Stimulated activated CD8-positive, alpha-beta memory T cell treated with anti-CD3 and anti-CD28 coated beads, Interleukin-2, amount 100 ng/mL, for 1 hour (primary cell): Measurements from ENCODE around the gene SLC35A1.

ENCODE experiments used
- DNase-seq, 2 donors: peaks; one replicate each; pipeline ENCODE4 v3.0.0-alpha.2; 2020; ENCODE audit warnings: low read depth in 2 of 2

SLC35A1 gene

GRCh38 chr6:87529221-87529620 is 56.4 kb downstream of the SLC35A1 start:
- DNase-seq = no peak

- DNase-seq = no peak
Observed at GRCh38 chr6:87534377-87535047, 61.7 kb downstream of the SLC35A1 start.

DNA sequence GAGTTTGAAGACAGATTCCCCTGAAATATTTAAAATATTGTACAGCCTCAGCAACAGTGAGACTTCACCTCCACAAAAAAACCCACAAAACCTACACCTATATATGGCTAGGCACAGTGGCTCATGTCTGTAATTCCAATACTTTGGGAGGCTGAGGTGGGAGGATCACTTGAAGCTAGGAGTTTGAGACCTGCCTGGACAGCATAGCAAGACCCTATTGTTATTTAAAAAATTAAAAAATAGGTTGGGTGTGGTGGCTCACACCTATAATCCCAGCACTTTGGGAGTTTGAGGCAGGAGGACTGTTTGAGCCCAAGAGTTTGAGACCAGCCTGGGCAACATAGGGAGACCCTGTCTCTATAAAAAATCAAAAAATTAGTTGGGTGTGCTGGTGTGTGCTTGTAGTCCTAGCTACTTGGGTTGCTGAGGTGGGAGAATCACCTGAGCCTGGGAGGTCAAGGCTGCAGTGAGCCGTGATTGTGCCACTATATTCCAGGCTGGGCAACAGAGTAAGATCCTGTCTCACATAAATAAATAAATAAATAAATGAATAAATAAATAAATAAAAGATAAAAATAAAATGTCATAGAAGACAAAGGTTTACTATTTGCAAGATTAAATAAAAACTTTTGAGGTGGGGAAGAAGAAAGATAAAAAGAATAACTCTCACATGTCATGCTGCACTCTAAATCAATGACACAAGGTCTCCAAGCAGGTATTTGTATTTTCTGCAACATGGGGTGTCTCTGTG is 65.9 kb downstream of the SLC35A1 start:
- no peak for DNase-seq

GRCh38 chr6:87539554-87539953 is 66.8 kb downstream of the SLC35A1 start:
- no peak for DNase-seq

- no peak for DNase-seq
Observed at GRCh38 chr6:87540539-87540938, 67.8 kb downstream of the SLC35A1 start.

GRCh38 chr6:87541041-87541440 is 68.3 kb downstream of the SLC35A1 start:
- no peak for DNase-seq

DNA sequence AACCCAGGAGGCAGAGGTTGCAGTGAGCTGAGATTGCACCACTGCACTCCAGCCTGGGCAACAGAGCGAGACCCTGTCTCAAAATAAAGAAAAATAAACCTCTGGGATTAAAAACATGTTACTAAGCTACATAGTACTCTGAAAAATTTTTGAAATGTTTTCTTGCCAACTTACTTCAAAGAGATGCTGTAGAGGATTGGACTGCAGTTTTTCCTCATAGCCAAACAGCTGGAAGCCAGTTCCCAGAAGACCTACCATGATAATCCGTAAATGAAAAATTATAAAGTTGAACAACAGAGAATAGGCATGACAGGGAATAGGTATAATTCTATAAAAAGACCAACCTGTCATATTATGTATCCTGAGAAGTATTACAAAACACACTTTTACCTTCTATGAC is 69.0 kb downstream of the SLC35A1 start:
- DNase-seq = no peak

DNA sequence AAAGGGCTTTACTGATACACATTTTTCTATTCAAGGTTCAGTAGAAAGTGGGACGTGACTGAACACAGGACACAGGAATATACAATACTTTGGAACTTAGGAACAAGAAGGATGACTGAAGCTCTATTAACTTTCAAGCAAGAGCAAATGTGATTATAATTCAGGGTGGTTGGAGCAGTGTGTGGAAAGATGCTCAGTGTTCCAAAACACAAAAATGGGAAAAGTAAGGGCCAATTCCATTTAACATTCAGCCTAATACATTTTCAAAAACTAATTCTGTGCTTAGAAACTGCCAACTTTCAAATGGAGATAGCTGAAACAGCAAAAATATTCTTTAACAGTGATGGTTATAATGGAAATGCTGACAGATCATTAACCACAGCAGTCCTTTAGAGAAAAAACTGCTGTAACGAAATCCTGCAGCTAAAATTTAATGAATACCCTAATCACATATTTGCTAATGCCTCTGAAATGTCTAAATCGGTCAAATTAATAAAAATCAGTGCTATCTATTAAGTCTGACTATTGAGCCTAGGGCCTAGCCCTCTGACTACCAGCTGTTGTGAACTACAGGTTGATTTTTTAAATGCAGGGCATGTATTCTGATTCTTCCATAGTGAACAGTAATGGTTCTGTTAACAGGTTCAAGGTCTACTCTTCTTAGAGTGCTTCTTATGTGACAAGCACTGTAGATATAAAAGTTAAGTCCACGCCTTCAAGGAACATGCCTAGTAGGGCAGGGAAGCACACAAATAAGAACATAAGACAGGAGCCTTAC is 71.1 kb downstream of the SLC35A1 start:
- DNase-seq = no peak

DNA sequence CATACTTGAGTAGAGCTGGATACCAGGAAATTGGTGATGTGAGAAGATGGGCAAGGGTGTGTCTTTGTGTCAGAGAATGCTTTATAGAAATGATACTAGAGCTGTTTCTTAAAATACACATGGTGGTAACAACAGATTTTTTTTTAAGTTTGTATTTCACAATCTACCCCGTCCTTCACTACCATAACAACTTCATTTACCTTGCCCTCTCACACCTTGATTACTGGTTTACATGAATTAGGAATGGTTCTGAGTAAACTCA is 71.6 kb downstream of the SLC35A1 start:
- DNase-seq = no peak

DNA sequence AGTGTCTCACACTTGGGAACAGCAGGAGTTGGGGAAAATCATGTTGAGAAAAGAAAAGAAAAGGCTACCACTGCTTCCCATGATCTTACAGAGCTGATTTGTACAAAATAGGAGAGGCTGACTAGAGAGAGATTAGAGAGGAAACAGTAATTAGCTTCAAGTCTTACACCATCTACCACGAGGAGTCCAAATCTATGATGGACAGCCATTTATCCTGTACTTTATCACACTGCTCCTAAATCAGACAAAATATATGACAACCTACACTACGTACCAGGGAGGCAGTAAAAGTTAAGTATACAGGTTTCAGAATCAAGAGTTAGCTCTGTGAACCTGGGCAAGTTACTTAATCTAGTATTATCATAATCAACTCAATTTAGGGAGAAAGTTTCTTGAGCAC is 79.0 kb downstream of the SLC35A1 start:
- no peak for DNase-seq

- DNase-seq = no peak
Observed at GRCh38 chr6:87553159-87553765, 80.5 kb downstream of the SLC35A1 start.

GRCh38 chr6:87555506-87555905 is 82.7 kb downstream of the SLC35A1 start:
- no peak for DNase-seq

- DNase-seq = no peak
Observed at GRCh38 chr6:87558446-87558845, 85.7 kb downstream of the SLC35A1 start.

- no peak for DNase-seq
Observed at GRCh38 chr6:87561017-87561416, 88.2 kb downstream of the SLC35A1 start.
